Right lobe of liver (tissue), 6 donors: ENCODE results near the gene BHLHE40. TPM values are rescaled to one million over a fixed set of nuclear protein-coding genes. Genes with fewer than 3 reads are reported as not detected.

ENCODE experiments used
- ATAC-seq, 4 donors: fragments of 200-7000 bp; cut with Tn5 transposase; one replicate each; pipeline ENCODE4 v1.9.1; 2020; ENCODE audit warnings: mild to moderate bottlenecking in 4 of 4, moderate library complexity in 4 of 4
- DNase-seq, 3 donors: peaks; one replicate each; pipeline ENCODE4 v3.0.0-alpha.2; 2020
- H3K27ac ChIP-seq, 3 donors: fragments of 200-600 bp; one replicate each; pipeline ENCODE4 v1.8.0; 2022
- H3K27me3 ChIP-seq, 2 donors: fragments of 200-600 bp; one replicate each; pipeline ENCODE4 v1.8.0; 2022
- H3K36me3 ChIP-seq, 4 donors: fragments of 200-600 bp; sonication (generic) in 1 of 4; one replicate each; pipeline versions ENCODE4 v1.5.1 to v1.8.0; 2017 to 2022; ENCODE audit warnings: control low read depth in 1 of 4
- H3K4me1 ChIP-seq, 4 donors: fragments of 200-600 bp; sonication (generic) in 1 of 4; one replicate each; pipeline versions ENCODE4 v1.5.1 to v1.8.0; 2017 to 2022; ENCODE audit warnings: control low read depth in 1 of 4
- H3K4me3 ChIP-seq, 3 donors: fragments of 200-600 bp; one replicate each; pipeline ENCODE4 v1.8.0; 2022
- H3K9me3 ChIP-seq, 4 donors: fragments of 200-600 bp; sonication (generic) in 1 of 4; one replicate each; pipeline versions ENCODE4 v1.5.1 to v1.8.0; 2017 to 2022; ENCODE audit warnings: control low read depth in 1 of 4
- CTCF ChIP-seq, 4 donors: fragments of 200-600 bp in 3 of 4; fragments of 450-650 bp in 1 of 4; IDR thresholded peaks; one replicate each; pipeline versions ENCODE4 v1.5.1 to v1.8.0; 2016 to 2022; ENCODE audit warnings: antibody characterized with exemption in 4 of 4, mild to moderate bottlenecking in 2 of 4
- POLR2A ChIP-seq: fragments of 450-650 bp; IDR thresholded peaks from one replicate; pipeline ENCODE4 v1.6.1; 2017; ENCODE audit warnings: antibody characterized with exemption, mild to moderate bottlenecking
- WGBS: methylation state at CpG from one replicate; pipeline ENCODE4 v1.1.6; 2018; ENCODE audit warnings: low coverage, low lambda C conversion rate; ENCODE audit not compliant: insufficient coverage; ENCODE audit errors: missing lambda C conversion rate; 5-methylcytosine and 5-hydroxymethylcytosine counted together
- intact Hi-C, 2 donors: fragments of 100-400 bp; cut with DNase I; formaldehyde crosslinking; loops; one replicate each; pipeline versions ENCODE4 v1.11.2 to v1.14.1; 2022
- total RNA-seq, 6 experiments: library from RNA; depleted of rRNA in 2 of 6; stranded (reverse); fragments of >200 nt in 2 of 6; fragmentation: NEBNext Ultra II Directional in 3 of 6; extraction: Animal tissue kit (Norgen Biotek cat#: 25700) in 3 of 6; gene quantifications; one replicate each; pipeline versions ENCODE4 v1.1.0 to v1.2.4, GENCODE V29; 2016 to 2023
- donor health status: DM: no; HTN: yes; CAD: no.
- donor health status: DM: no; HTN: no; CAD: no.
- donor health status: DM: no; HTN: no; CAD: no.
- donor health status: DM: no; HTN: yes; CAD: no.
- donor health status: DM: no; HTN: yes; CAD: no.

BHLHE40 gene
- total RNA-seq, 6 experiments from 2014 or later = 19.0 to 170 (median 57.7) TPM

DNA sequence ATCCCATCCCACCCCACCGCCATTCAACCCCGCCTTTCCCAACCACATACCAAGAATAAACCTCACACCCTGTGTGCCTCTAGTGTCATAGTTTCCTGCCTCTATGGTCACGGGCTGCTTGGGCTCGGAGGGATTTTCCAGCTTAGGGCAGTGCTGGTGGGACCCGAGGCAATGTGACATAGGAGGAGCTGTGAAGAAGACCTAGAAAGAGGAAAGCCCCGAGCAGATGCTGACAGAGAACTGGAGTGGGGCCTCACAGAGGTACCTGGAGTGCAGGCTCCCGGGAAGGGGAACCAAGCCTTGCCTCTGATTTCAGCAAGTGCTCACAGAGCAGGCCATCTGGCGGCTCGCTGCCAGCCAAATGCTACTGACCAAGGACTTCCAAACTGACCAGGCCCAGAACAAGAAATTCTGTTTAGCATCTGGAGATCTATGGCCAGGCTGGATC, 27.5 kb downstream of the BHLHE40 start:
- intact Hi-C loops = no loop called here
- no peaks in the 10 kb centered on the region for H3K36me3 ChIP-seq
- no peaks in the 10 kb centered on the region for H3K4me1 ChIP-seq
- no peak for TF ChIP-seq POLR2A
- TF ChIP-seq CTCF (IDR thresholded peaks at IDR 0.05) = no peak
- H3K27me3 ChIP-seq = no peaks in the 10 kb centered on the region
- ATAC-seq = peak in 2 of 4 donors; percentile 50 to 55
- H3K9me3 ChIP-seq = no peaks in the 10 kb centered on the region
- H3K4me3 ChIP-seq = no peak overlapping the region
- DNase-seq = no peak
- H3K27ac ChIP-seq = no peak overlapping the region
- 65% methylated on average over 7 of the region's 9 CpGs for WGBS

DNA sequence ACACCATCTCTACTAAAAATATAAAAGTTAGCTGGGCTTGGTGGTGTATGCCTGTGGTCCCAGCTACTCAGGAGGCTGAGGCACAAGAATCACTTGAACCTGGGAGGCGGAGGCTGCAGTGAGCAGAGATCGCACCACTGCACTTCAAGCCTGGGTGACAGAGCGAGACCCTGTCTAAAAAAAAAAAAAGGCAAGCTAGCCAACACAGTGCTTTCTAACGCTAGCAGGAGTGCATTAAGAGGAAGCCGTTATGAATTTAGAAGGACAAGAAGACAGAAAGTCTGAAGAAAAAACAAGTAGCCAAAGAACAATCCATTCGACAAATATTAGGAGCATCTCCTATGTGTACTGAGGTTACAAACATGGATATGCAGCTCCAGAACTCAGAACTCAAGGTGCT, 28.6 kb downstream of the BHLHE40 start:
- ATAC-seq = no peak
- H3K36me3 ChIP-seq = no peaks in the 10 kb centered on the region
- no peak for TF ChIP-seq POLR2A
- TF ChIP-seq CTCF (IDR thresholded peaks at IDR 0.05) = no peak
- intact Hi-C loops = no loop called here
- no peaks in the 10 kb centered on the region for H3K4me1 ChIP-seq
- no peak overlapping the region for H3K4me3 ChIP-seq
- no peaks in the 10 kb centered on the region for H3K27me3 ChIP-seq
- WGBS = 86% methylated on average over 6 of the region's 6 CpGs
- no peak for DNase-seq
- H3K27ac ChIP-seq = no peak overlapping the region
- no peaks in the 10 kb centered on the region for H3K9me3 ChIP-seq

- no peaks in the 10 kb centered on the region for H3K9me3 ChIP-seq
- H3K27ac ChIP-seq = no peak overlapping the region
- DNase-seq = no peak
- ATAC-seq = no peak
- H3K36me3 ChIP-seq = no peaks in the 10 kb centered on the region
- no peak for TF ChIP-seq POLR2A
- TF ChIP-seq CTCF (IDR thresholded peaks at IDR 0.05) = no peak
- WGBS = 82% methylated on average over 8 of the region's 12 CpGs
- intact Hi-C loops = no loop called here
- no peaks in the 10 kb centered on the region for H3K4me1 ChIP-seq
- H3K27me3 ChIP-seq = no peaks in the 10 kb centered on the region
- H3K4me3 ChIP-seq = no peak overlapping the region
These were observed 30.4 kb downstream of the BHLHE40 start for GRCh38 chr3:5009506-5010109.

DNA sequence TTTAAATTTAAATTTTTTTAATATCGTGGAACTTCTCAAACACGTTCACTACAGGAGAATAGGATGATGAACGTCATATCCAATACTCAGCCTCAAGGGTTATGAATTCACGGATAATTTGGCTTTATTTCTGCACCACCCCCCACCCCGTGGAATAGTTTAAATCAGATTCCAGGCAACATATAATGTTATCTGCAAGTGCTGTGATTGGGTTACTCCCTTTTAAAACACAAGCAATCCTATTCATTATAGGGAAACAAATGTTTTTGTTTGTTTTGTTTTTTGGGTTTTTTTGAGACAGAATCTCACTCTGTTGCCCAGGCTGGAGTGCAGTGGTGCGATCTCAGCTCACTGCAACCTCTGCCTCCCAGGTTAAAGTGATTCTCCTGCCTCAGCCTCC, 30.9 kb downstream of the BHLHE40 start:
- no peak for ATAC-seq
- no peaks in the 10 kb centered on the region for H3K27me3 ChIP-seq
- WGBS = 88% methylated on average over 6 of the region's 6 CpGs
- no peaks in the 10 kb centered on the region for H3K36me3 ChIP-seq
- H3K27ac ChIP-seq = no peak overlapping the region
- TF ChIP-seq CTCF (IDR thresholded peaks at IDR 0.05) (no peak), POLR2A (no peak)
- H3K4me3 ChIP-seq = no peak overlapping the region
- DNase-seq = no peak
- H3K9me3 ChIP-seq = no peaks in the 10 kb centered on the region
- intact Hi-C loops = no loop called here
- no peaks in the 10 kb centered on the region for H3K4me1 ChIP-seq
